HepG2 (cell line): Measurements from ENCODE around the gene HOXA5. TPM values are rescaled to one million over a fixed set of nuclear protein-coding genes. Genes with fewer than 3 reads are reported as not detected.

Experiments
- ARID3A ChIP-seq: IDR thresholded peaks from 2 replicates; pipeline ENCODE4 v1.6.1; 2012; ENCODE audit warnings: low read depth, low read length, improper control_type of control experiment
- ATAD3A ChIP-seq: sonication (generic); formaldehyde crosslinking; IDR thresholded peaks from 2 replicates; pipeline ENCODE4 v1.4.0; 2020; ENCODE audit warnings: missing genetic modification reagents
- CSRNP1 ChIP-seq: sonication (generic); formaldehyde crosslinking; IDR thresholded peaks from 2 replicates; pipeline ENCODE4 v1.8.1; 2023; ENCODE audit warnings: mild to moderate bottlenecking, missing genetic modification reagents
- DMAP1 ChIP-seq: IDR thresholded peaks from 2 replicates; pipeline ENCODE4 v1.6.1; 2016
- JUNB ChIP-seq: sonication (generic); formaldehyde crosslinking; IDR thresholded peaks from 2 replicates; pipeline ENCODE4 v1.8.0; 2022; ENCODE audit warnings: missing genetic modification reagents, mild to moderate bottlenecking, borderline replicate concordance
- KLF6 ChIP-seq: IDR thresholded peaks from 2 replicates; pipeline ENCODE4 v1.8.0; 2016; ENCODE audit warnings: missing biosample characterization, missing genetic modification reagents
- KLF9 ChIP-seq: IDR thresholded peaks from 2 replicates; pipeline ENCODE4 v1.6.1; 2016; ENCODE audit warnings: low read depth
- MBNL3 ChIP-seq: fragments of 250-450 bp; sonication (Bioruptor Pico); conservative IDR thresholded peaks from 2 replicates; pipeline ENCODE4 v1.8.0; 2022; ENCODE audit warnings: mild to moderate bottlenecking, inconsistent platforms
- NFYB ChIP-seq: sonication (generic); formaldehyde crosslinking; IDR thresholded peaks from 2 replicates; pipeline ENCODE4 v1.4.0; 2020; ENCODE audit warnings: missing genetic modification reagents
- PAWR ChIP-seq: sonication (generic); formaldehyde crosslinking; IDR thresholded peaks from 2 replicates; pipeline ENCODE4 v1.4.0; 2020; ENCODE audit warnings: missing genetic modification reagents, mild to moderate bottlenecking, borderline replicate concordance
- RELA ChIP-seq: sonication (generic); formaldehyde crosslinking; IDR thresholded peaks from 2 replicates; pipeline ENCODE4 v1.4.0; 2020; ENCODE audit warnings: missing genetic modification reagents
- SP4 ChIP-seq: sonication (generic); formaldehyde crosslinking; IDR thresholded peaks from 2 replicates; pipeline ENCODE4 v1.8.1; 2023; ENCODE audit warnings: mild to moderate bottlenecking, missing genetic modification reagents
- ZBTB3 ChIP-seq: sonication (generic); formaldehyde crosslinking; IDR thresholded peaks from 2 replicates; pipeline ENCODE4 v1.4.0; 2020; ENCODE audit warnings: low read depth, mild to moderate bottlenecking, moderate library complexity, missing genetic modification reagents, borderline replicate concordance
- ZFP36L1 ChIP-seq: sonication (generic); formaldehyde crosslinking; IDR thresholded peaks from 2 replicates; pipeline ENCODE4 v1.8.0; 2022; ENCODE audit warnings: mild to moderate bottlenecking, missing genetic modification reagents, moderate library complexity
- ZNF496 ChIP-seq: sonication (generic); formaldehyde crosslinking; IDR thresholded peaks from 2 replicates; pipeline ENCODE4 v1.8.1; 2023; ENCODE audit warnings: mild to moderate bottlenecking, moderate library complexity, missing genetic modification reagents; ENCODE audit not compliant: insufficient replicate concordance
- ZNF678 ChIP-seq: sonication (generic); formaldehyde crosslinking; IDR thresholded peaks from 2 replicates; pipeline ENCODE4 v1.4.0; 2020; ENCODE audit warnings: mild to moderate bottlenecking, missing genetic modification reagents
- ZNF691 ChIP-seq: sonication (generic); formaldehyde crosslinking; IDR thresholded peaks from 2 replicates; pipeline ENCODE4 v1.4.0; 2020; ENCODE audit warnings: missing genetic modification reagents, low read depth, mild to moderate bottlenecking, borderline replicate concordance
- polyA plus RNA-seq, 8 experiments: library from polyadenylated mRNA; depleted of rRNA in 3 of 8; stranded (reverse) in 7 of 8; unstranded in 1 of 8; fragments of >200 nt; fragmentation: Illumina TruSeq in 4 of 8; extraction: Trizol in 4 of 8; gene quantifications; 2 replicates each; pipeline versions ENCODE4 v1.2.1 to v1.2.3, GENCODE V29; 2011 to 2016; ENCODE audit warnings: low read depth in 4 of 8, missing spikeins in 1 of 8, mixed read lengths in 1 of 8; ENCODE audit not compliant: insufficient read depth in 1 of 8
- total RNA-seq, 5 experiments: library from RNA; depleted of rRNA; stranded (reverse); fragments of >200 nt; fragmentation: Illumina TruSeq; extraction: Trizol; gene quantifications; 2 replicates each; pipeline ENCODE4 v1.2.3, GENCODE V29; 2016; ENCODE audit warnings: low read depth in 1 of 5
- TF ChIP-seq, protein P1 (sequence below), 2 experiments: IDR thresholded peaks; 2 replicates each; pipeline ENCODE4 v1.6.1; 2011 to 2012; ENCODE audit warnings: low read length in 2 of 2, borderline replicate concordance in 1 of 2, low read depth in 1 of 2, mild to moderate bottlenecking in 1 of 2, moderate library complexity in 1 of 2
- TF ChIP-seq, protein P2 (sequence below): sonication (generic); formaldehyde crosslinking; IDR thresholded peaks from 2 replicates; pipeline ENCODE4 v1.5.0; 2020; ENCODE audit warnings: missing genetic modification reagents

Gene HOXA5
- total and polyA plus RNA-seq, 2 of the 13 experiments (the other 11 are each of a cell fraction or from before 2014, with no cell fraction given), result 3.2 to 3.6 TPM

DNA sequence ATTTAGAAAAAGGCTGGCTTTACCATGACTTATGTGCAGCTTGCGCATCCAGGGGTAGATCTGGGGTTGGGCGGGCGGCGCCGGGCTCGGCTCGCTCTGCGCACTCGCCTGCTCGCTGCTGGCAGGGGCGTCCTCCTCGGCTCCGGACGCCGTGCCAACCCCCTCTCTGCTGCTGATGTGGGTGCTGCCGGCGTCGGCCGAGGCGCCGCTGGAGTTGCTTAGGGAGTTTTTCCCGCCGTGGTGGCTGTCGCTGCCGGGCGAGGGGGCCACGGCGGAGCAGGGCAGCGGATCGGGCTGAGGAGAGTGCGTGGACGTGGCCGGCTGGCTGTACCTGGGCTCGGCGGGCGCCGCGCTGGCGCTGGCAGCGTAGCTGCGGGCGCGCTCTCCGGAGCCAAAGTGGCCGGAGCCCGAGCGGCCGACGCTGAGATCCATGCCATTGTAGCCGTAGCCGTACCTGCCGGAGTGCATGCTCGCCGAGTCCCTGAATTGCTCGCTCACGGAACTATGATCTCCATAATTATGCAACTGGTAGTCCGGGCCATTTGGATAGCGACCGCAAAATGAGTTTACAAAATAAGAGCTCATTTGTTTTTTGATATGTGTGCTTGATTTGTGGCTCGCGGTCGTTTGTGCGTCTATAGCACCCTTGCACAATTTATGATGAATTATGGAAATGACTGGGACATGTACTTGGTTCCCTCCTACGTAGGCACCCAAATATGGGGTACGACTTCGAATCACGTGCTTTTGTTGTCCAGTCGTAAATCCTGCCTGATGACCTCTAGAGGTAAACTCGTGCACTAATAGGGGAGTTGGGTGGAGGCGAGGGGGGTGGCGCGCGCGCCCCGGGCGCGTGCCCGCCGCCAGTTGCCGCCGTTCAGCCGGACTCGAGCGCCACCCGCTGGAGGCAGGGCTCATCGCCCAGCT, at the start of gene HOXA5 (continued):
- no peak for TF ChIP-seq ZNF691 (CRISPR knock-in tag)
- TF ChIP-seq ZBTB3 (CRISPR knock-in tag), result no peak
- TF ChIP-seq ARID3A, result 0 out of 2 replicates have a peak, but pooled peaks have one; percentile 12
- TF ChIP-seq RELA (CRISPR knock-in tag), result no peak
- no peak for TF ChIP-seq DMAP1 (CRISPR knock-in tag)
- no peak for TF ChIP-seq ATAD3A (CRISPR knock-in tag)
- TF ChIP-seq CSRNP1 (CRISPR knock-in tag), result no peak
- no peak for TF ChIP-seq KLF6 (CRISPR knock-in tag)
- TF ChIP-seq NFYB (CRISPR knock-in tag), result peak; percentile 39; the same call in 1 of the 2 replicates
- no peak for TF ChIP-seq SP4
- TF ChIP-seq, protein P1, sequence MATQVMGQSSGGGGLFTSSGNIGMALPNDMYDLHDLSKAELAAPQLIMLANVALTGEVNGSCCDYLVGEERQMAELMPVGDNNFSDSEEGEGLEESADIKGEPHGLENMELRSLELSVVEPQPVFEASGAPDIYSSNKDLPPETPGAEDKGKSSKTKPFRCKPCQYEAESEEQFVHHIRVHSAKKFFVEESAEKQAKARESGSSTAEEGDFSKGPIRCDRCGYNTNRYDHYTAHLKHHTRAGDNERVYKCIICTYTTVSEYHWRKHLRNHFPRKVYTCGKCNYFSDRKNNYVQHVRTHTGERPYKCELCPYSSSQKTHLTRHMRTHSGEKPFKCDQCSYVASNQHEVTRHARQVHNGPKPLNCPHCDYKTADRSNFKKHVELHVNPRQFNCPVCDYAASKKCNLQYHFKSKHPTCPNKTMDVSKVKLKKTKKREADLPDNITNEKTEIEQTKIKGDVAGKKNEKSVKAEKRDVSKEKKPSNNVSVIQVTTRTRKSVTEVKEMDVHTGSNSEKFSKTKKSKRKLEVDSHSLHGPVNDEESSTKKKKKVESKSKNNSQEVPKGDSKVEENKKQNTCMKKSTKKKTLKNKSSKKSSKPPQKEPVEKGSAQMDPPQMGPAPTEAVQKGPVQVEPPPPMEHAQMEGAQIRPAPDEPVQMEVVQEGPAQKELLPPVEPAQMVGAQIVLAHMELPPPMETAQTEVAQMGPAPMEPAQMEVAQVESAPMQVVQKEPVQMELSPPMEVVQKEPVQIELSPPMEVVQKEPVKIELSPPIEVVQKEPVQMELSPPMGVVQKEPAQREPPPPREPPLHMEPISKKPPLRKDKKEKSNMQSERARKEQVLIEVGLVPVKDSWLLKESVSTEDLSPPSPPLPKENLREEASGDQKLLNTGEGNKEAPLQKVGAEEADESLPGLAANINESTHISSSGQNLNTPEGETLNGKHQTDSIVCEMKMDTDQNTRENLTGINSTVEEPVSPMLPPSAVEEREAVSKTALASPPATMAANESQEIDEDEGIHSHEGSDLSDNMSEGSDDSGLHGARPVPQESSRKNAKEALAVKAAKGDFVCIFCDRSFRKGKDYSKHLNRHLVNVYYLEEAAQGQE (IDR thresholded peaks at IDR 0.05; ENCODE audit: borderline replicate concordance in 1 of 2, low read depth in 1 of 2, low read length in 2 of 2), result no peak
- no peak for TF ChIP-seq MBNL3 (CRISPR knock-in tag)
- no peak for TF ChIP-seq KLF9 (CRISPR knock-in tag)
- no peak for TF ChIP-seq PAWR
- TF ChIP-seq ZFP36L1, result no peak
- TF ChIP-seq, protein P2, sequence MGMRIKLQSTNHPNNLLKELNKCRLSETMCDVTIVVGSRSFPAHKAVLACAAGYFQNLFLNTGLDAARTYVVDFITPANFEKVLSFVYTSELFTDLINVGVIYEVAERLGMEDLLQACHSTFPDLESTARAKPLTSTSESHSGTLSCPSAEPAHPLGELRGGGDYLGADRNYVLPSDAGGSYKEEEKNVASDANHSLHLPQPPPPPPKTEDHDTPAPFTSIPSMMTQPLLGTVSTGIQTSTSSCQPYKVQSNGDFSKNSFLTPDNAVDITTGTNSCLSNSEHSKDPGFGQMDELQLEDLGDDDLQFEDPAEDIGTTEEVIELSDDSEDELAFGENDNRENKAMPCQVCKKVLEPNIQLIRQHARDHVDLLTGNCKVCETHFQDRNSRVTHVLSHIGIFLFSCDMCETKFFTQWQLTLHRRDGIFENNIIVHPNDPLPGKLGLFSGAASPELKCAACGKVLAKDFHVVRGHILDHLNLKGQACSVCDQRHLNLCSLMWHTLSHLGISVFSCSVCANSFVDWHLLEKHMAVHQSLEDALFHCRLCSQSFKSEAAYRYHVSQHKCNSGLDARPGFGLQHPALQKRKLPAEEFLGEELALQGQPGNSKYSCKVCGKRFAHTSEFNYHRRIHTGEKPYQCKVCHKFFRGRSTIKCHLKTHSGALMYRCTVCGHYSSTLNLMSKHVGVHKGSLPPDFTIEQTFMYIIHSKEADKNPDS (CRISPR knock-in tag), result no peak
- TF ChIP-seq ZNF496 (CRISPR knock-in tag), result no peak
- no peak for TF ChIP-seq ZNF678 (CRISPR knock-in tag)
- no peak for TF ChIP-seq JUNB (CRISPR knock-in tag)
